Loucy (cell line): ENCODE measurements around the gene NKX2-3.

Source experiments
- H2AFZ ChIP-seq: fragments of 200-600 bp; sonication (generic); 2 replicates; pipeline ENCODE4 v1.6.0; 2016; ENCODE audit warnings: antibody characterized with exemption, mild to moderate bottlenecking, low read length, moderate library complexity
- H3F3A ChIP-seq: fragments of 200-600 bp; 2 replicates; pipeline ENCODE4 v1.6.0; 2016; ENCODE audit warnings: antibody characterized with exemption, low read depth, mild to moderate bottlenecking
- H3K27me3 ChIP-seq: fragments of 200-600 bp; sonication (generic); 2 replicates; pipeline ENCODE4 v1.6.1; 2014; ENCODE audit warnings: low read length, mild to moderate bottlenecking; ENCODE audit not compliant: insufficient read depth, poor library complexity, severe bottlenecking
- H3K36me3 ChIP-seq: fragments of 200-600 bp; sonication (generic); 2 replicates; pipeline ENCODE4 v1.6.1; 2016; ENCODE audit warnings: low read length; ENCODE audit not compliant: insufficient read depth
- H3K4me1 ChIP-seq: fragments of 200-600 bp; sonication (generic); 2 replicates; pipeline ENCODE4 v1.5.1; 2014; ENCODE audit warnings: low read length, mild to moderate bottlenecking; ENCODE audit not compliant: insufficient read depth, poor library complexity, severe bottlenecking
- H3K4me2 ChIP-seq: fragments of 200-600 bp; sonication (generic); 2 replicates; pipeline ENCODE4 v1.6.0; 2014; ENCODE audit warnings: antibody characterized with exemption, low read length, low read depth, mild to moderate bottlenecking; ENCODE audit not compliant: poor library complexity, severe bottlenecking
- H3K4me3 ChIP-seq: fragments of 200-600 bp; sonication (generic); 2 replicates; pipeline ENCODE4 v1.5.1; 2014; ENCODE audit warnings: low read length, mild to moderate bottlenecking, mixed read lengths; ENCODE audit not compliant: poor library complexity, severe bottlenecking
- H3K79me2 ChIP-seq: fragments of 200-600 bp; sonication (generic); 2 replicates; pipeline ENCODE4 v1.6.1; 2014; ENCODE audit warnings: low read length; ENCODE audit not compliant: insufficient read depth
- H3K9ac ChIP-seq: fragments of 200-600 bp; sonication (generic); 2 replicates; pipeline ENCODE4 v1.6.0; 2014; ENCODE audit warnings: mild to moderate bottlenecking, low read depth, low read length, moderate library complexity; ENCODE audit not compliant: poor library complexity, severe bottlenecking
- H3K9me2 ChIP-seq: fragments of 200-600 bp; sonication (generic); replicated peaks from 2 replicates; pipeline ENCODE4 v1.6.1; 2016; ENCODE audit warnings: low read depth, low read length, mixed read lengths
- H3K9me3 ChIP-seq: fragments of 200-600 bp; sonication (generic); 2 replicates; pipeline ENCODE4 v1.6.1; 2014; ENCODE audit warnings: mild to moderate bottlenecking, antibody characterized with exemption, low read length, low read depth; ENCODE audit not compliant: insufficient read depth
- H4K20me1 ChIP-seq: fragments of 200-600 bp; sonication (generic); 2 replicates; pipeline ENCODE4 v1.6.0; 2014; ENCODE audit warnings: antibody characterized with exemption, low read length, mild to moderate bottlenecking; ENCODE audit not compliant: insufficient read depth, poor library complexity, severe bottlenecking
- CTCF ChIP-seq: fragments of 200-600 bp; sonication (generic); conservative IDR thresholded peaks from 2 replicates; pipeline ENCODE4 v1.5.1; 2014; ENCODE audit warnings: mild to moderate bottlenecking, antibody characterized with exemption, low read length
- EZH2phosphoT487 ChIP-seq: fragments of 200-600 bp; IDR thresholded peaks from 2 replicates; pipeline ENCODE4 v1.6.1; 2018; ENCODE audit warnings: antibody characterized with exemption, mild to moderate bottlenecking, moderate library complexity, borderline replicate concordance

NKX2-3 gene

GRCh38 chr10:99523251-99523773 is 9.4 kb upstream of the NKX2-3 start:
- Histone ChIP-seq H3K4me2 (no peak overlapping the region), H3K36me3 (no peaks in the 10 kb centered on the region), H2AFZ (no peak overlapping the region), H3K9me2 (no peaks in the 10 kb centered on the region), H3K79me2 (no peaks in the 10 kb centered on the region), H3K9me3 (no peaks in the 10 kb centered on the region), H4K20me1 (no peaks in the 10 kb centered on the region), H3F3A (no peaks in the 10 kb centered on the region), H3K4me3 (no peak overlapping the region), H3K9ac (no peak overlapping the region), H3K4me1 (no peaks in the 10 kb centered on the region), H3K27me3 (no peaks in the 10 kb centered on the region)
- TF ChIP-seq CTCF (no peak), EZH2phosphoT487 (no peak)

- no peaks in the 10 kb centered on the region for H3K9me3 ChIP-seq
- no peaks in the 10 kb centered on the region for H3K4me1 ChIP-seq
- no peak for TF ChIP-seq CTCF
- no peak for TF ChIP-seq EZH2phosphoT487
- H3K4me2 ChIP-seq = no peak overlapping the region
- no peak overlapping the region for H3K4me3 ChIP-seq
- H4K20me1 ChIP-seq = no peaks in the 10 kb centered on the region
- H3K36me3 ChIP-seq = no peaks in the 10 kb centered on the region
- H3K9me2 ChIP-seq = no peaks in the 10 kb centered on the region
- H3K9ac ChIP-seq = no peak overlapping the region
- no peaks in the 10 kb centered on the region for H3F3A ChIP-seq
- no peak overlapping the region for H2AFZ ChIP-seq
- no peaks in the 10 kb centered on the region for H3K27me3 ChIP-seq
- H3K79me2 ChIP-seq = no peaks in the 10 kb centered on the region
Measured at GRCh38 chr10:99524050-99524666, 8.6 kb upstream of the NKX2-3 start.

GRCh38 chr10:99524736-99525380 is 7.9 kb upstream of the NKX2-3 start:
- Histone ChIP-seq H3K4me3 (no peak overlapping the region), H3K27me3 (no peaks in the 10 kb centered on the region), H3K9me3 (no peaks in the 10 kb centered on the region), H3K4me1 (no peaks in the 10 kb centered on the region), H3F3A (no peaks in the 10 kb centered on the region), H3K4me2 (no peak overlapping the region), H3K79me2 (no peaks in the 10 kb centered on the region), H2AFZ (no peak overlapping the region), H3K9ac (no peak overlapping the region), H3K9me2 (no peaks in the 10 kb centered on the region), H4K20me1 (no peaks in the 10 kb centered on the region), H3K36me3 (no peaks in the 10 kb centered on the region)
- TF ChIP-seq EZH2phosphoT487 (no peak), CTCF (no peak)
